Measurements from ENCODE around the gene LGR4. TPM values are rescaled to one million over a fixed set of nuclear protein-coding genes. Genes with fewer than 3 reads are reported as not detected.

LGR4 gene
- total and polyA plus RNA-seq, 10 of the 15 experiments (the other 5 are each of a cell fraction or from before 2014, with no cell fraction given): under 0.01 to 0.64 (median 0.04) TPM; not detected in 5

DNA sequence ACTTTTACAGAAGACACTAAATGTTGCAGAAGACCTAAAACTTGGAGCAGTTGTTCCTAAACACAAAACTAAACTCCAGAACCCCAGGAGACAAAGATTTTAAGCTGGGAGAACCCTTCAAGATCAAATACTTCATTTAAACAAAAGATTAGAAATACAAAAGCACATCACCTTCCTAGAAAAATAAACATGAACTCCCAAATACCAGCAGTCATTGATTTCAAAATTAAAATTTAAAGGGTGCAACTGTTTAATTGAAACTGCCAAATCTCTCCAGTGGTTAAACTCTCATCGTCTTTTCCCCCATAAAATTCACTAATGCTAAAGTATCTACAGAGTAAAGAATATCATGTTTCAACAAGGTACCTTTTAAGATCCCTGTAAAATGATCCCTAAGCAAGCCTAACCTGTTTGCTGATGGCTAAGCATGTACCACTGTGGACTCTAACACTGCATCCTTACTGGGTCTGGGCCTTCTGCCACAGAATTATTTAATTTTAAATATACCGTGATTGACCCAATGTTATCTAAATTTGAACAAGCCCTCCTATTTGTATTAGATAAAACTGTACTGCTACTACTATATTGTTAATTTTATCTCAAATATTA is 55.9 kb downstream of the LGR4 start:
- intact Hi-C loops (cut with micrococcal nuclease; ENCODE audit: unreplicated experiment): no loop called here
- no peak overlapping the region for H3K27ac ChIP-seq (ENCODE audit: control insufficient read depth, insufficient read depth)
- no peak for DNase-seq (ENCODE audit: low read depth, low spot score)
- ChIA-PET RAD21 (ENCODE audit: unreplicated experiment) (no interaction called here), POLR2A (no interaction called here), SMC1A (ENCODE audit: uncharacterized antibody, unreplicated experiment) (no interaction called here), CTCF (no interaction called here)
- H3K9me3 ChIP-seq (replicated peaks; ENCODE audit: control insufficient read depth, insufficient read depth, low read length): no peaks in the 10 kb centered on the region
- BruUV-seq (replicated peaks): no TSS peak
- WGBS (ENCODE audit: insufficient coverage, insufficient replicate concordance, low lambda C conversion rate, missing lambda C conversion rate): 44% methylated on average over 2 of the region's 2 CpGs
- H3K4me2 ChIP-seq (ENCODE audit: control insufficient read depth, insufficient read depth): no peak overlapping the region
- no peak for ATAC-seq
- no peak overlapping the region for H3K9ac ChIP-seq (ENCODE audit: control insufficient read depth, insufficient read depth, low read length)
- in situ Hi-C loops (cut with MboI): no loop called here
- H4K20me1 ChIP-seq (ENCODE audit: control insufficient read depth, insufficient read depth): no peaks in the 10 kb centered on the region
- H3K36me3 ChIP-seq (ENCODE audit: control insufficient read depth in 2 of 2, insufficient read depth in 2 of 2, low read length in 1 of 2): no peaks in the 10 kb centered on the region
- TF ChIP-seq RAD51 (IDR thresholded peaks at IDR 0.05) (no peak), JUND (IDR thresholded peaks at IDR 0.05; ENCODE audit: low read depth, low read length) (no peak), RELA (IDR thresholded peaks at IDR 0.05; ENCODE audit: borderline replicate concordance, partially characterized antibody) (no peak), STAT3 (IDR thresholded peaks at IDR 0.05; ENCODE audit: low read depth, low read length) (no peak), IKZF1 (conservative IDR thresholded peaks at IDR 0.05) (no peak), ATF7 (IDR thresholded peaks at IDR 0.05; ENCODE audit: low read depth) (no peak), YY1 (IDR thresholded peaks at IDR 0.05; ENCODE audit: low read depth, low read length) (no peak), PML (IDR thresholded peaks at IDR 0.05; ENCODE audit: low read length) (no peak), GABPA (IDR thresholded peaks at IDR 0.05; ENCODE audit: low read depth) (no peak)
- TF ChIP-seq, protein P1, sequence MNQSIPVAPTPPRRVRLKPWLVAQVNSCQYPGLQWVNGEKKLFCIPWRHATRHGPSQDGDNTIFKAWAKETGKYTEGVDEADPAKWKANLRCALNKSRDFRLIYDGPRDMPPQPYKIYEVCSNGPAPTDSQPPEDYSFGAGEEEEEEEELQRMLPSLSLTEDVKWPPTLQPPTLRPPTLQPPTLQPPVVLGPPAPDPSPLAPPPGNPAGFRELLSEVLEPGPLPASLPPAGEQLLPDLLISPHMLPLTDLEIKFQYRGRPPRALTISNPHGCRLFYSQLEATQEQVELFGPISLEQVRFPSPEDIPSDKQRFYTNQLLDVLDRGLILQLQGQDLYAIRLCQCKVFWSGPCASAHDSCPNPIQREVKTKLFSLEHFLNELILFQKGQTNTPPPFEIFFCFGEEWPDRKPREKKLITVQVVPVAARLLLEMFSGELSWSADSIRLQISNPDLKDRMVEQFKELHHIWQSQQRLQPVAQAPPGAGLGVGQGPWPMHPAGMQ (IDR thresholded peaks at IDR 0.05; ENCODE audit: borderline replicate concordance): no peak
- TF ChIP-seq, protein P2, sequence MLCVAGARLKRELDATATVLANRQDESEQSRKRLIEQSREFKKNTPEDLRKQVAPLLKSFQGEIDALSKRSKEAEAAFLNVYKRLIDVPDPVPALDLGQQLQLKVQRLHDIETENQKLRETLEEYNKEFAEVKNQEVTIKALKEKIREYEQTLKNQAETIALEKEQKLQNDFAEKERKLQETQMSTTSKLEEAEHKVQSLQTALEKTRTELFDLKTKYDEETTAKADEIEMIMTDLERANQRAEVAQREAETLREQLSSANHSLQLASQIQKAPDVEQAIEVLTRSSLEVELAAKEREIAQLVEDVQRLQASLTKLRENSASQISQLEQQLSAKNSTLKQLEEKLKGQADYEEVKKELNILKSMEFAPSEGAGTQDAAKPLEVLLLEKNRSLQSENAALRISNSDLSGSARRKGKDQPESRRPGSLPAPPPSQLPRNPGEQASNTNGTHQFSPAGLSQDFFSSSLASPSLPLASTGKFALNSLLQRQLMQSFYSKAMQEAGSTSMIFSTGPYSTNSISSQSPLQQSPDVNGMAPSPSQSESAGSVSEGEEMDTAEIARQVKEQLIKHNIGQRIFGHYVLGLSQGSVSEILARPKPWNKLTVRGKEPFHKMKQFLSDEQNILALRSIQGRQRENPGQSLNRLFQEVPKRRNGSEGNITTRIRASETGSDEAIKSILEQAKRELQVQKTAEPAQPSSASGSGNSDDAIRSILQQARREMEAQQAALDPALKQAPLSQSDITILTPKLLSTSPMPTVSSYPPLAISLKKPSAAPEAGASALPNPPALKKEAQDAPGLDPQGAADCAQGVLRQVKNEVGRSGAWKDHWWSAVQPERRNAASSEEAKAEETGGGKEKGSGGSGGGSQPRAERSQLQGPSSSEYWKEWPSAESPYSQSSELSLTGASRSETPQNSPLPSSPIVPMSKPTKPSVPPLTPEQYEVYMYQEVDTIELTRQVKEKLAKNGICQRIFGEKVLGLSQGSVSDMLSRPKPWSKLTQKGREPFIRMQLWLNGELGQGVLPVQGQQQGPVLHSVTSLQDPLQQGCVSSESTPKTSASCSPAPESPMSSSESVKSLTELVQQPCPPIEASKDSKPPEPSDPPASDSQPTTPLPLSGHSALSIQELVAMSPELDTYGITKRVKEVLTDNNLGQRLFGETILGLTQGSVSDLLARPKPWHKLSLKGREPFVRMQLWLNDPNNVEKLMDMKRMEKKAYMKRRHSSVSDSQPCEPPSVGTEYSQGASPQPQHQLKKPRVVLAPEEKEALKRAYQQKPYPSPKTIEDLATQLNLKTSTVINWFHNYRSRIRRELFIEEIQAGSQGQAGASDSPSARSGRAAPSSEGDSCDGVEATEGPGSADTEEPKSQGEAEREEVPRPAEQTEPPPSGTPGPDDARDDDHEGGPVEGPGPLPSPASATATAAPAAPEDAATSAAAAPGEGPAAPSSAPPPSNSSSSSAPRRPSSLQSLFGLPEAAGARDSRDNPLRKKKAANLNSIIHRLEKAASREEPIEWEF (IDR thresholded peaks at IDR 0.05; ENCODE audit: insufficient replicate concordance, low read depth, low read length): no peak
- TF ChIP-seq, protein P3, sequence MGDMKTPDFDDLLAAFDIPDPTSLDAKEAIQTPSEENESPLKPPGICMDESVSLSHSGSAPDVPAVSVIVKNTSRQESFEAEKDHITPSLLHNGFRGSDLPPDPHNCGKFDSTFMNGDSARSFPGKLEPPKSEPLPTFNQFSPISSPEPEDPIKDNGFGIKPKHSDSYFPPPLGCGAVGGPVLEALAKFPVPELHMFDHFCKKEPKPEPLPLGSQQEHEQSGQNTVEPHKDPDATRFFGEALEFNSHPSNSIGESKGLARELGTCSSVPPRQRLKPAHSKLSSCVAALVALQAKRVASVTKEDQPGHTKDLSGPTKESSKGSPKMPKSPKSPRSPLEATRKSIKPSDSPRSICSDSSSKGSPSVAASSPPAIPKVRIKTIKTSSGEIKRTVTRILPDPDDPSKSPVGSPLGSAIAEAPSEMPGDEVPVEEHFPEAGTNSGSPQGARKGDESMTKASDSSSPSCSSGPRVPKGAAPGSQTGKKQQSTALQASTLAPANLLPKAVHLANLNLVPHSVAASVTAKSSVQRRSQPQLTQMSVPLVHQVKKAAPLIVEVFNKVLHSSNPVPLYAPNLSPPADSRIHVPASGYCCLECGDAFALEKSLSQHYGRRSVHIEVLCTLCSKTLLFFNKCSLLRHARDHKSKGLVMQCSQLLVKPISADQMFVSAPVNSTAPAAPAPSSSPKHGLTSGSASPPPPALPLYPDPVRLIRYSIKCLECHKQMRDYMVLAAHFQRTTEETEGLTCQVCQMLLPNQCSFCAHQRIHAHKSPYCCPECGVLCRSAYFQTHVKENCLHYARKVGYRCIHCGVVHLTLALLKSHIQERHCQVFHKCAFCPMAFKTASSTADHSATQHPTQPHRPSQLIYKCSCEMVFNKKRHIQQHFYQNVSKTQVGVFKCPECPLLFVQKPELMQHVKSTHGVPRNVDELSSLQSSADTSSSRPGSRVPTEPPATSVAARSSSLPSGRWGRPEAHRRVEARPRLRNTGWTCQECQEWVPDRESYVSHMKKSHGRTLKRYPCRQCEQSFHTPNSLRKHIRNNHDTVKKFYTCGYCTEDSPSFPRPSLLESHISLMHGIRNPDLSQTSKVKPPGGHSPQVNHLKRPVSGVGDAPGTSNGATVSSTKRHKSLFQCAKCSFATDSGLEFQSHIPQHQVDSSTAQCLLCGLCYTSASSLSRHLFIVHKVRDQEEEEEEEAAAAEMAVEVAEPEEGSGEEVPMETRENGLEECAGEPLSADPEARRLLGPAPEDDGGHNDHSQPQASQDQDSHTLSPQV (IDR thresholded peaks at IDR 0.05): no peak
- TF ChIP-seq, protein P4, sequence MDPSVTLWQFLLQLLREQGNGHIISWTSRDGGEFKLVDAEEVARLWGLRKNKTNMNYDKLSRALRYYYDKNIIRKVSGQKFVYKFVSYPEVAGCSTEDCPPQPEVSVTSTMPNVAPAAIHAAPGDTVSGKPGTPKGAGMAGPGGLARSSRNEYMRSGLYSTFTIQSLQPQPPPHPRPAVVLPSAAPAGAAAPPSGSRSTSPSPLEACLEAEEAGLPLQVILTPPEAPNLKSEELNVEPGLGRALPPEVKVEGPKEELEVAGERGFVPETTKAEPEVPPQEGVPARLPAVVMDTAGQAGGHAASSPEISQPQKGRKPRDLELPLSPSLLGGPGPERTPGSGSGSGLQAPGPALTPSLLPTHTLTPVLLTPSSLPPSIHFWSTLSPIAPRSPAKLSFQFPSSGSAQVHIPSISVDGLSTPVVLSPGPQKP (IDR thresholded peaks at IDR 0.05; ENCODE audit: low read depth, low read length): no peak
- no peaks in the 10 kb centered on the region for H3K27me3 ChIP-seq (replicated peaks in 1 of 2; ENCODE audit: control insufficient read depth in 2 of 2, insufficient read depth in 2 of 2, low read length in 1 of 2)
- no peaks in the 10 kb centered on the region for H3K79me2 ChIP-seq (ENCODE audit: control insufficient read depth, insufficient read depth, low read length)
- no peak overlapping the region for H3K4me3 ChIP-seq
- FAIRE-seq: no peak
- no peak overlapping the region for H2AFZ ChIP-seq (ENCODE audit: control insufficient read depth, low read depth, low read length)
- H3K4me1 ChIP-seq (ENCODE audit: control insufficient read depth, insufficient read depth, low read length): no peaks in the 10 kb centered on the region

Measured in GM12878 (cell line).